K562 (cell line): ENCODE results near the gene SCYL1. TPM values are rescaled to one million over a fixed set of nuclear protein-coding genes. Genes with fewer than 3 reads are reported as not detected.

Source experiments
- CHD7 ChIP-seq: fragments of 200-600 bp; sonication (generic); IDR thresholded peaks from one replicate; pipeline ENCODE4 v1.6.1; 2012; ENCODE audit warnings: mild to moderate bottlenecking, low read depth, low read length, inconsistent platforms
- HMG20A ChIP-seq: fragments of 450-650 bp; formaldehyde crosslinking; conservative IDR thresholded peaks from 2 replicates; pipeline ENCODE4 v1.4.0; 2020; ENCODE audit warnings: mild to moderate bottlenecking, mixed read lengths
- HOMEZ ChIP-seq: fragments of 250-450 bp; sonication (Bioruptor Pico); IDR thresholded peaks from 2 replicates; pipeline ENCODE4 v1.4.0; 2020; ENCODE audit warnings: mild to moderate bottlenecking, moderate library complexity
- IRF2 ChIP-seq: sonication (generic); formaldehyde crosslinking; IDR thresholded peaks from 2 replicates; pipeline ENCODE4 v1.8.1; 2022; ENCODE audit warnings: mild to moderate bottlenecking, missing genetic modification reagents
- KLF10 ChIP-seq: fragments of 250-450 bp; sonication (Bioruptor Pico); IDR thresholded peaks from 2 replicates; pipeline ENCODE4 v1.6.1; 2021; ENCODE audit warnings: matching md5 sums
- MAX ChIP-seq: sonication (generic); formaldehyde crosslinking; IDR thresholded peaks from 2 replicates; pipeline ENCODE4 v1.9.0; 2022; ENCODE audit warnings: mild to moderate bottlenecking, missing genetic modification reagents
- MXD1 ChIP-seq: fragments of 250-450 bp; sonication (Bioruptor Pico); IDR thresholded peaks from 2 replicates; pipeline ENCODE4 v1.8.0; 2021; ENCODE audit warnings: borderline replicate concordance, mild to moderate bottlenecking, moderate library complexity; ENCODE audit not compliant: poor library complexity, severe bottlenecking
- NEUROD1 ChIP-seq: fragments of 150-350 bp; IDR thresholded peaks from 2 replicates; pipeline ENCODE4 v1.6.1; 2014; ENCODE audit warnings: borderline replicate concordance, low read length, low read depth; ENCODE audit not compliant: partially characterized antibody
- SP2 ChIP-seq: IDR thresholded peaks from 2 replicates; pipeline ENCODE4 v1.6.1; 2011; ENCODE audit warnings: mild to moderate bottlenecking, low read depth, low read length, moderate library complexity; ENCODE audit not compliant: poor library complexity, severe bottlenecking; ENCODE audit errors: extremely low read depth
- ZBTB34 ChIP-seq: fragments of 250-450 bp; sonication (Bioruptor Pico); IDR thresholded peaks from 2 replicates; pipeline ENCODE4 v1.8.0; 2021; ENCODE audit warnings: mild to moderate bottlenecking, moderate library complexity
- polyA plus RNA-seq, 8 experiments: library from polyadenylated mRNA; depleted of rRNA in 4 of 8; stranded (reverse) in 5 of 8; unstranded in 3 of 8; fragments of >200 nt; fragmentation: Nextera tagmentation in 2 of 8; fragmentation: Illumina TruSeq in 1 of 8; extraction: Ambion mirVana in 2 of 8; extraction: Trizol in 1 of 8; gene quantifications; 2 replicates each; pipeline versions ENCODE4 v1.2.1 to v1.2.3, GENCODE V29; 2011 to 2014; ENCODE audit warnings: inconsistent platforms in 1 of 8, missing spikeins in 1 of 8
- total RNA-seq, 7 experiments: library from RNA; depleted of rRNA in 6 of 7; stranded (reverse); fragments of >200 nt in 6 of 7; fragmentation: Illumina TruSeq in 2 of 7; extraction: Trizol in 2 of 7; gene quantifications; 2 replicates each; pipeline versions ENCODE4 v1.2.1 to v1.2.3, GENCODE V29; 2011 to 2021; ENCODE audit warnings: low replicate concordance in 1 of 7

SCYL1 gene
- total and polyA plus RNA-seq, 9 of the 15 experiments (the other 6 are each of a cell fraction or from before 2014, with no cell fraction given) = 1.9 to 145 (median 57.6) TPM

- TF ChIP-seq CHD7 = no peak
- TF ChIP-seq HOMEZ (CRISPR knock-in tag) = no peak
- TF ChIP-seq MAX (CRISPR knock-in tag) = no peak
- peak; percentile 17; the same call in 1 of the 2 replicates for TF ChIP-seq KLF10
- no peak for TF ChIP-seq MXD1 (CRISPR knock-in tag)
- TF ChIP-seq SP2 = no peak
- no peak for TF ChIP-seq IRF2 (CRISPR knock-in tag)
- TF ChIP-seq ZBTB34 = no peak
- no peak for TF ChIP-seq HMG20A (CRISPR knock-in tag)
- no peak for TF ChIP-seq NEUROD1
Measured at GRCh38 chr11:65504674-65505465, 20.0 kb upstream of the SCYL1 start (continued).
